Measurements from ENCODE around the gene TPCN2. TPM values are rescaled to one million over a fixed set of nuclear protein-coding genes. Genes with fewer than 3 reads are reported as not detected.

TPCN2 gene
- total RNA-seq, 3 donors from 2014 or later (not counting 1 experiment from before 2014, with no cell fraction given), result 14.9 to 18.3 (median 18.2) TPM

DNA sequence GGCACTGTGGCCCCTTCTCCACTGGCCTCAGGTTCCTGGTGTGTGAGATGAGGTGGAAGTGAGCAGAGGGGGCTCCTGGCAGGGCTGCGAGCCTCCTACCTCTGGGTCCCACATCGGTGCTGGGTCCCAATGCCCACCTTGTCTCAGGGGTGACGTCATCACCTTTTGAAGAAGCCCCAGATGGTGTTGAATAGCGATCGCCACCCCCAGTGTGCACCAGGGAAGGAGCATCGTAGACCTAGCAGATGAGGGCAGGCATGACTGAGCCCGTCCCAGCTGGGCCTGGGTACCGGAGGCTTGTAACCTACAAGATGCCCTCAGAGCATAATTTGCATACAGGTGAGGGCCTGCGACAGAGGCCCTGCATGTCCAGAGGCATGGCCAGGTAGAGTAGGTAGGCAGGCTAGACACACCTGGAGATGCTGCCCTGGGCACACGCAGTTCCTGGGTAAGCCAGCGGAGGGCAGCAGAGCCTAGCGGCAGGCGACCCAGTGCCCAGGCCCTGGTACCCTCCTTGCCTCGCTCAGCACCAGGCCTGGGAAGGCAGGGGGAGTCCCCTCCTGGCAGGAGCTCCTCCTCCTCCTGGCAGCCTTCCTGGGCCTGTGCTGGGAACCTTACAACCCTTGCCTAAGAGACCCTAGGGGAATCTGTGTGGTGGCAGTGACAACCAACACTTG lies 52.5 kb downstream of the TPCN2 start:
- ATAC-seq (peak; percentile 74 to 99 (median 97)), DNase-seq (peak; percentile 67 to 88)
- TF ChIP-seq, protein P1, sequence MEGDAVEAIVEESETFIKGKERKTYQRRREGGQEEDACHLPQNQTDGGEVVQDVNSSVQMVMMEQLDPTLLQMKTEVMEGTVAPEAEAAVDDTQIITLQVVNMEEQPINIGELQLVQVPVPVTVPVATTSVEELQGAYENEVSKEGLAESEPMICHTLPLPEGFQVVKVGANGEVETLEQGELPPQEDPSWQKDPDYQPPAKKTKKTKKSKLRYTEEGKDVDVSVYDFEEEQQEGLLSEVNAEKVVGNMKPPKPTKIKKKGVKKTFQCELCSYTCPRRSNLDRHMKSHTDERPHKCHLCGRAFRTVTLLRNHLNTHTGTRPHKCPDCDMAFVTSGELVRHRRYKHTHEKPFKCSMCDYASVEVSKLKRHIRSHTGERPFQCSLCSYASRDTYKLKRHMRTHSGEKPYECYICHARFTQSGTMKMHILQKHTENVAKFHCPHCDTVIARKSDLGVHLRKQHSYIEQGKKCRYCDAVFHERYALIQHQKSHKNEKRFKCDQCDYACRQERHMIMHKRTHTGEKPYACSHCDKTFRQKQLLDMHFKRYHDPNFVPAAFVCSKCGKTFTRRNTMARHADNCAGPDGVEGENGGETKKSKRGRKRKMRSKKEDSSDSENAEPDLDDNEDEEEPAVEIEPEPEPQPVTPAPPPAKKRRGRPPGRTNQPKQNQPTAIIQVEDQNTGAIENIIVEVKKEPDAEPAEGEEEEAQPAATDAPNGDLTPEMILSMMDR (IDR thresholded peaks at IDR 0.05), result peak; percentile 82
- Histone ChIP-seq H3K27ac (ENCODE audit: low read length) (no peak overlapping the region), H3K4me3 (ENCODE audit: low read length) (no peak overlapping the region), H3K9me3 (ENCODE audit: control insufficient read depth, insufficient read depth, low read length) (no peaks in the 10 kb centered on the region), H3K36me3 (ENCODE audit: control insufficient read depth, insufficient read depth, low read length) (no peaks in the 10 kb centered on the region), H3K27me3 (ENCODE audit: control insufficient read depth, insufficient read depth, low read length) (peaks cover 3% of the 10 kb centered on the region), H3K4me1 (ENCODE audit: control insufficient read depth, insufficient read depth, low read length) (no peaks in the 10 kb centered on the region)
- intact Hi-C loops (cut with micrococcal nuclease), result loop anchor here (1.0 to 5.0 kb wide), 2 partner anchors 569 to 791 kb away; no protein-coding TSS in a partner anchor
- Mint-ChIP-seq H3K27ac (no peak overlapping the region), H3K9me3 (no peaks in the 10 kb centered on the region), H3K4me3 (no peak overlapping the region), H3K36me3 (no peaks in the 10 kb centered on the region), H3K4me1 (no peaks in the 10 kb centered on the region), H3K27me3 (ENCODE audit: low read depth in 2 of 2) (peaks cover 0 to 5% of the 10 kb centered on the region in 2 donors)
- WGBS (ENCODE audit: insufficient coverage), result 30% methylated on average over 14 of the region's 14 CpGs

DNA sequence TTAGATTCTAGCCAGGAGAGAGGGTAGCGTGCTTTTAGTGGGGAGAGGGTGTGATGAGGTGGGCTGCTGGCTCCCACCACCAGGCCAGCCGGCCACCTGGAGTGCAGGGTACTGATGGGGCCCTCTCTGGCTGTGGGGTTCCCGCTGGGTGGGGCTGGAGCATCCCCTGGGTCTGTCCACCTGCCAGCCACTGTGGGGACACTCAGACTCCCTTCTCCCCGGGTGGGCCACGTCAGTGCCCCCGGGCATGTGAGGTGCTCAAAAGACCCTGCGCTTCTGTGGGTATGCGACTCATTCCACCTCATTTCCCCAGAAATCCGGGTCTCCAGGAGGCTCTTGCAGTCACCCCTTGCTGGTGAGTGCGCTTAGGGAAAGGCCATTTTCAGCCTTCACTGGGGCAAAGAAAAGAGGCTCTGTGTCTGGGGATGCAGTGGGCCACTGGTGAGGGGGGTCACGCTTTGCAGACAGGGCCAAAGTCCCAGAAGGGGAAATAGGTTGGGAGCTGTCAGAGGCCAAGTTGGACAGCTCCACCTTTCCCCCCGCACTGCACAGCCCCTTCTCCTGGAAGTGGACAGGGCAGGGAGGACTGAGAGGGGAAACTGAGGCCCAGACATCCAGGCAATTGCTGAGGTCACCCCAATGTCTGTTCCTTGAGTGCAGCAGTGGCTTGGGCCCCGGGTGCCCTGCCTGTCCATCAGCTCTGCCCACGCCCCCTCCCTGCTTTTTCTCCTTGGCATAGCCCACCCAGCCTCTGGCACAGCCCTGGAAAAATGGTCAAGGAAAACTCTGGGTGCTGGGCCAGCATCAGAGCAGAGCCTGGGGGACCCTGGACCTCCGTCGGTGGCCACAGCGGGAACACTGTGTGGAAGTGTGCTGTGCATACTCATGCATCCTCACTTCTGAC lies 53.3 kb downstream of the TPCN2 start:
- intact Hi-C loops (cut with micrococcal nuclease), result loop anchor here (1.0 to 5.0 kb wide), 2 partner anchors 568 to 790 kb away; no protein-coding TSS in a partner anchor
- ATAC-seq (no peak), DNase-seq (no peak)
- Mint-ChIP-seq H3K27ac (no peak overlapping the region), H3K9me3 (no peaks in the 10 kb centered on the region), H3K36me3 (no peaks in the 10 kb centered on the region), H3K4me1 (no peaks in the 10 kb centered on the region), H3K27me3 (ENCODE audit: low read depth in 2 of 2) (peaks cover 0 to 5% of the 10 kb centered on the region in 2 donors), H3K4me3 (no peak overlapping the region)
- peaks cover 3% of the 10 kb centered on the region for H3K27me3 ChIP-seq (ENCODE audit: control insufficient read depth, insufficient read depth, low read length)
- no peaks in the 10 kb centered on the region for H3K4me1 ChIP-seq (ENCODE audit: control insufficient read depth, insufficient read depth, low read length)
- TF ChIP-seq, protein P1 (IDR thresholded peaks at IDR 0.05), result no peak
- WGBS (ENCODE audit: insufficient coverage), result 79% methylated on average over 17 of the region's 17 CpGs
- H3K27ac ChIP-seq (ENCODE audit: low read length), result no peak overlapping the region
- H3K4me3 ChIP-seq (ENCODE audit: low read length), result no peak overlapping the region
- no peaks in the 10 kb centered on the region for H3K36me3 ChIP-seq (ENCODE audit: control insufficient read depth, insufficient read depth, low read length)
- H3K9me3 ChIP-seq (ENCODE audit: control insufficient read depth, insufficient read depth, low read length), result no peaks in the 10 kb centered on the region

DNA sequence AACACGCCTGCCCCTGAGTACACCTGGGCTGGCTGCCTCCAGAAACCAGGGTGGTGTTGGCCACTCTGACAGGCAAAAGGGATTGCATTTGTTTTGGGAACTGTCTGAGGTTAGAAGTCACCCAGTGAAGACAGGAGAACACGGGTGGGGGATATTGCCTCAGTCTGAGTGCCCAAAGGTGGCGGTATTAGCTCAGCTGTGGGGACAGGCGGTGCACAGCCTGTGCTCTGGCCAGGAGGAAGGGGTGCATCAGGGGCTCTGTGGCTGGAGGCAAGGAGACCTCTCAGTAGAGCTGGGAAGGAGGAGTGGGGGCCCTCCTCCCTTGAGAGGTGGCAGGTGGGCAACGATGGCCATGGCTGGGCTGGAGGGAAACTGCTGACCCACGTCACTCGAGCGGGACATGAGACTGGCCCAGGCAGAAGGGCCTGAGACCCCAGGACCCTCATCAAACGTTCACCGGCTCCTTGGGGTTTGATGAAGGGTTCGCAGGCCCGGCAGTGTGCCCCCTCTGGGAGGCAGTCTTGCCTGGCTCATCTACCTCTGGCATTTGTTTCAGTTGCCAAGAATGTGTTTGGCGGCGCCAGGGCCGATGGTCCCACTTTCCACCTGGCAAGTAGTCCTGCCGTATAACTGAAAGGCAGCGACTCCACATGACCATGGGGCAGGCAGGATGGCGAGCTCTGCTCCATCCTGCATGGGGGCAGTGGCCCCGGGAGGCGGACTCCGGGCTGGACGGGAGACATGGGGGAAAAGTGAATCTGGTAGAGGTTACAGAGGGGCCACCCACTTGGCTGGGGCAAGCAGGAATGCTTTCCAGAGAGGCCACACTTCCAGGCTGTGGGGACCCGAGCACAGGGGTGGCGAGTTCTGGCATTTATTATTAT lies 54.2 kb downstream of the TPCN2 start:
- ATAC-seq, result no peak
- H3K9me3 ChIP-seq (ENCODE audit: control insufficient read depth, insufficient read depth, low read length), result no peaks in the 10 kb centered on the region
- H3K4me1 Mint-ChIP-seq, result no peaks in the 10 kb centered on the region
- no peaks in the 10 kb centered on the region for H3K4me1 ChIP-seq (ENCODE audit: control insufficient read depth, insufficient read depth, low read length)
- no peak overlapping the region for H3K4me3 Mint-ChIP-seq
- TF ChIP-seq, protein P1 (IDR thresholded peaks at IDR 0.05), result no peak
- H3K27me3 ChIP-seq (ENCODE audit: control insufficient read depth, insufficient read depth, low read length), result peaks cover 3% of the 10 kb centered on the region
- no peak overlapping the region for H3K4me3 ChIP-seq (ENCODE audit: low read length)
- no peaks in the 10 kb centered on the region for H3K36me3 ChIP-seq (ENCODE audit: control insufficient read depth, insufficient read depth, low read length)
- intact Hi-C loops (cut with micrococcal nuclease), result loop anchor here (5.0 kb wide), 1 partner anchor 789 kb away; no protein-coding TSS in a partner anchor
- H3K27ac ChIP-seq (ENCODE audit: low read length), result no peak overlapping the region
- H3K36me3 Mint-ChIP-seq, result no peaks in the 10 kb centered on the region
- H3K9me3 Mint-ChIP-seq, result no peaks in the 10 kb centered on the region
- no peak overlapping the region for H3K27ac Mint-ChIP-seq
- WGBS (ENCODE audit: insufficient coverage), result 67% methylated on average over 22 of the region's 24 CpGs
- peaks cover 0 to 5% of the 10 kb centered on the region in 2 donors for H3K27me3 Mint-ChIP-seq (ENCODE audit: low read depth in 2 of 2)
- DNase-seq, result no peak

All from natural killer cell (primary cell).